H1 (cell line): ENCODE results near the gene C17orf113. TPM values are rescaled to one million over a fixed set of nuclear protein-coding genes. Genes with fewer than 3 reads are reported as not detected.
"Not testable (repeated sequence)": the region's sequence is repeated elsewhere in the genome, so short reads cannot be mapped to it uniquely, and the experiment has no call there.

ENCODE experiments used
- CTCF ChIA-PET: fragments of 300-600 bp; sonication (Branson Sonifier 250); formaldehyde crosslinking; loops from one replicate; lab custom pipeline; 2021; ENCODE audit not compliant: partially characterized antibody; lab: Charles Lee
- POLR2A ChIA-PET: fragments of 300-600 bp; sonication (Branson Sonifier 250); formaldehyde crosslinking; loops from one replicate; lab custom pipeline; 2021; ENCODE audit warnings: inconsistent platforms; ENCODE audit not compliant: partially characterized antibody; lab: Charles Lee
- DNase-seq, 2 experiments: peaks; one replicate each; pipeline versions ENCODE4 v3.0.0 to v3.0.0-alpha.2; 2010 to 2022; ENCODE audit warnings: low spot score in 2 of 2, low read depth in 1 of 2, mixed read lengths in 1 of 2
- FAIRE-seq: peaks from 2 replicates; lab custom pipeline; 2011; peaks lifted over from hg19 to GRCh38; lab: Jason Lieb, UNC
- H2AFZ ChIP-seq: 2 replicates; pipeline ENCODE4 v1.8.1; 2012; ENCODE audit warnings: low read length, inconsistent platforms
- H2AK5ac ChIP-seq: 2 replicates; pipeline ENCODE4 v1.6.1; 2013; ENCODE audit warnings: low read depth, low read length
- H2BK120ac ChIP-seq: replicated peaks from 2 replicates; pipeline ENCODE3; 2013; ENCODE audit warnings: low read depth, low read length, inconsistent platforms
- H2BK12ac ChIP-seq: 2 replicates; pipeline ENCODE4 v1.6.1; 2013; ENCODE audit warnings: low read depth, low read length
- H2BK15ac ChIP-seq: 2 replicates; pipeline ENCODE4 v1.6.1; 2013; ENCODE audit warnings: low read length
- H2BK20ac ChIP-seq: 2 replicates; pipeline ENCODE4 v1.6.1; 2013; ENCODE audit warnings: low read length
- H2BK5ac ChIP-seq: 2 replicates; pipeline ENCODE4 v1.6.1; 2013; ENCODE audit warnings: low read depth, low read length
- H3K14ac ChIP-seq: 2 replicates; pipeline ENCODE4 v1.6.1; 2013; ENCODE audit warnings: inconsistent platforms; ENCODE audit not compliant: insufficient read length
- H3K18ac ChIP-seq: 2 replicates; pipeline ENCODE4 v1.6.1; 2013; ENCODE audit warnings: low read length; ENCODE audit errors: extremely low read depth
- H3K23ac ChIP-seq: 2 replicates; pipeline ENCODE4 v1.6.1; 2013; ENCODE audit warnings: inconsistent platforms; ENCODE audit not compliant: insufficient read length
- H3K23me2 ChIP-seq: 2 replicates; pipeline ENCODE4 v1.6.1; 2013; ENCODE audit warnings: low read depth, low read length
- H3K27ac ChIP-seq: 2 replicates; pipeline ENCODE4 v1.6.1; 2011; ENCODE audit warnings: low read depth, low read length, inconsistent platforms
- H3K27me3 ChIP-seq, 4 experiments: replicated peaks in 1 of 4; 1 replicate in 1 of 4; 2 replicates in 3 of 4; pipeline versions ENCODE4 v1.6.1 to v1.8.1; 2011 to 2013; ENCODE audit warnings: low read length in 3 of 4, mild to moderate bottlenecking in 3 of 4, inconsistent platforms in 2 of 4, mixed read lengths in 2 of 4, moderate library complexity in 1 of 4; ENCODE audit not compliant: control insufficient read depth in 3 of 4, insufficient read depth in 3 of 4; ENCODE audit errors: extremely low read depth in 1 of 4
- H3K36me3 ChIP-seq, 4 experiments: 2 replicates each; pipeline versions ENCODE4 v1.6.1 to v1.8.1; 2011 to 2013; ENCODE audit warnings: mild to moderate bottlenecking in 4 of 4, low read length in 3 of 4, moderate library complexity in 2 of 4, control low read depth in 1 of 4, inconsistent platforms in 1 of 4; ENCODE audit not compliant: insufficient read depth in 4 of 4, control insufficient read depth in 2 of 4
- H3K4ac ChIP-seq: replicated peaks from 2 replicates; pipeline ENCODE3; 2013; ENCODE audit warnings: low read length, low read depth, mixed read lengths, inconsistent platforms; ENCODE audit not compliant: insufficient read length
- H3K4me1 ChIP-seq, 4 experiments: replicated peaks in 1 of 4; 1 replicate in 1 of 4; 2 replicates in 3 of 4; pipeline versions ENCODE4 v1.6.1 to v1.8.1; 2011 to 2013; ENCODE audit warnings: low read length in 3 of 4, inconsistent platforms in 2 of 4, mixed read lengths in 1 of 4; ENCODE audit not compliant: insufficient read depth in 4 of 4, control insufficient read depth in 3 of 4
- H3K4me2 ChIP-seq, 2 experiments: 2 replicates each; pipeline versions ENCODE4 v1.6.1 to v1.8.1; 2011 to 2013; ENCODE audit warnings: low read depth in 2 of 2, low read length in 2 of 2, control low read depth in 1 of 2, inconsistent platforms in 1 of 2, mild to moderate bottlenecking in 1 of 2; ENCODE audit not compliant: insufficient read depth in 1 of 2
- H3K4me3 ChIP-seq, 4 experiments: fragments of 200-600, 300-600 bp in 1 of 4; sonication (generic), shearing (Covaris generic), sonication (Bioruptor Twin) in 1 of 4; 2 replicates each; pipeline versions ENCODE4 v1.5.1 to v1.8.1; 2011 to 2016; ENCODE audit warnings: low read length in 4 of 4, low read depth in 3 of 4, control low read depth in 2 of 4, inconsistent platforms in 2 of 4, mild to moderate bottlenecking in 2 of 4, mixed read lengths in 1 of 4, moderate library complexity in 1 of 4; ENCODE audit not compliant: insufficient read depth in 2 of 4; ENCODE audit errors: extremely low read depth in 1 of 4
- H3K56ac ChIP-seq: replicated peaks from 2 replicates; pipeline ENCODE3; 2013; ENCODE audit warnings: low read depth, mild to moderate bottlenecking, mixed read lengths, low read length, inconsistent platforms; ENCODE audit not compliant: insufficient read length
- H3K79me1 ChIP-seq: 2 replicates; pipeline ENCODE4 v1.6.1; 2013; ENCODE audit warnings: low read depth, low read length, control low read depth
- H3K79me2 ChIP-seq, 2 experiments: 2 replicates each; pipeline versions ENCODE4 v1.6.1 to v1.8.1; 2012 to 2013; ENCODE audit warnings: low read length in 2 of 2, mild to moderate bottlenecking in 2 of 2, inconsistent platforms in 1 of 2; ENCODE audit not compliant: insufficient read depth in 2 of 2, control insufficient read depth in 1 of 2
- H3K9ac ChIP-seq, 4 experiments: replicated peaks in 1 of 4; 1 replicate in 1 of 4; 2 replicates in 3 of 4; pipeline versions ENCODE4 v1.6.1 to v1.8.1; 2011 to 2013; ENCODE audit warnings: low read depth in 3 of 4, low read length in 3 of 4, control low read depth in 2 of 4, mild to moderate bottlenecking in 2 of 4, moderate library complexity in 2 of 4, inconsistent platforms in 1 of 4; ENCODE audit errors: extremely low read depth in 1 of 4
- H3K9me3 ChIP-seq, 2 experiments: 2 replicates each; pipeline versions ENCODE4 v1.6.1 to v1.8.1; 2012 to 2013; ENCODE audit warnings: mild to moderate bottlenecking in 2 of 2, moderate library complexity in 2 of 2, control low read depth in 1 of 2, inconsistent platforms in 1 of 2, low read depth in 1 of 2, low read length in 1 of 2, mixed read lengths in 1 of 2; ENCODE audit not compliant: insufficient read depth in 2 of 2
- H4K20me1 ChIP-seq, 2 experiments: replicated peaks in 1 of 2; 2 replicates each; pipeline versions ENCODE3 to v1.8.1; 2011 to 2013; ENCODE audit warnings: inconsistent platforms in 2 of 2, low read length in 2 of 2, mild to moderate bottlenecking in 1 of 2; ENCODE audit not compliant: insufficient read depth in 2 of 2, control insufficient read depth in 1 of 2
- H4K5ac ChIP-seq: 2 replicates; pipeline ENCODE4 v1.6.1; 2013; ENCODE audit warnings: low read length, low read depth, mixed read lengths, inconsistent platforms; ENCODE audit not compliant: insufficient read length
- H4K8ac ChIP-seq: 2 replicates; pipeline ENCODE4 v1.8.0; 2013; ENCODE audit warnings: mild to moderate bottlenecking, moderate library complexity, low read length, inconsistent platforms; ENCODE audit not compliant: insufficient read depth; ENCODE audit errors: extremely low read depth
- H4K91ac ChIP-seq: replicated peaks from 2 replicates; pipeline ENCODE3; 2013; ENCODE audit warnings: low read length, mixed read lengths, inconsistent platforms; ENCODE audit not compliant: insufficient read length
- WGBS, 2 experiments: shearing (Covaris generic) in 1 of 2; methylation state at CpG; one replicate each; pipeline versions ENCODE4 v1.1.6 to v1.1.7; 2013 to 2015; ENCODE audit warnings: low lambda C conversion rate in 2 of 2, mixed read lengths in 2 of 2, inconsistent platforms in 1 of 2, low coverage in 1 of 2, missing lambda C conversion rate in 1 of 2; ENCODE audit not compliant: insufficient replicate concordance in 2 of 2, insufficient coverage in 1 of 2, insufficient read length in 1 of 2; ENCODE audit errors: extremely low coverage in 1 of 2, missing lambda C conversion rate in 1 of 2; 5-methylcytosine and 5-hydroxymethylcytosine counted together
- polyA plus RNA-seq, 7 experiments: library from polyadenylated mRNA; depleted of rRNA in 3 of 7; stranded (reverse) in 5 of 7; unstranded in 2 of 7; fragments of >200 nt in 5 of 7; fragments of 200-250 nt in 2 of 7; gene quantifications; 1 replicate in 5 of 7; 2 replicates in 1 of 7; 4 replicates in 1 of 7; pipeline versions ENCODE4 v1.2.1 to v1.2.3, GENCODE V29; 2011 to 2013; ENCODE audit warnings: missing spikeins in 2 of 7, mixed read lengths in 2 of 7
- total RNA-seq: library from RNA; stranded (reverse); fragmentation: NEBNext Ultra II Directional; extraction: Animal tissue kit (Norgen Biotek cat#: 25700); gene quantifications from 2 replicates; pipeline ENCODE4 v1.2.1, GENCODE V29; 2021

The C17orf113 gene
- total and polyA plus RNA-seq, 2 of the 8 experiments (the other 6 are each of a cell fraction or from before 2014, with no cell fraction given), result 1.0 to 1.4 TPM

DNA sequence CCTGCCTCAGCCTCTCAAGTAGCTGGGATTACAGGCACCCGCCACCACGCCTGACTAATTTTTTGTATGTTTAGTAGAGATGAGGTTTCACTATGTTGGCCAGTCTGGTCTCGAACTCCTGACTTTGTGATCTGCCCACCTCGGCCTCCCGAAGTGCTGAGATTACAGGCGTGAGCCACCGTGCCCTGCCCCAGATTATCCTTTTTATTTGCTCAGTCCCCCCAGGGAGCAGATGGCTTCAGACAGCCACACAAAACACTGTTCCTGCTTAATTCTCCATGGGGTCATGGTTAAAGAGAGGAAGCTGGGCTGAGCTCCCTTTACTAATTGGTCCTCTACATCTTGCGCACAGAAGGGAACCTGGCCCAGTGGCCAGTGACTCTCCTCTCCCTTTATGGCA lies 29.6 kb downstream of the C17orf113 start:
- H4K20me1 ChIP-seq, H3K27me3 ChIP-seq, H4K8ac ChIP-seq, H3K9ac ChIP-seq, H3K18ac ChIP-seq, H3K27ac ChIP-seq, H2BK5ac ChIP-seq, H2BK120ac ChIP-seq, H2BK15ac ChIP-seq, H3K23ac ChIP-seq, H4K91ac ChIP-seq, H3K9me3 ChIP-seq, H3K4ac ChIP-seq, H2BK12ac ChIP-seq, FAIRE-seq, H2BK20ac ChIP-seq, H2AFZ ChIP-seq, H4K5ac ChIP-seq, H3K4me1 ChIP-seq, H3K14ac ChIP-seq, H3K56ac ChIP-seq, H3K79me1 ChIP-seq, DNase-seq, H2AK5ac ChIP-seq: not testable (repeated sequence)
- Histone ChIP-seq H3K36me3 (peaks cover 13 to 30% (median 15%) of the 10 kb centered on the region in 4 experiments; a peak in 6 of 8 replicates), H3K79me2 (peaks cover 16 to 27% of the 10 kb centered on the region in 2 experiments), H3K23me2 (peaks cover 19% of the 10 kb centered on the region), H3K4me2 (peak overlapping the region; percentile 65 to 77; a peak in 3 of 4 replicates), H3K4me3 (peak overlapping the region; percentile 84 to 99 (median 89); a peak in 6 of 8 replicates)
- ChIA-PET CTCF (interaction anchor here (0.6 to 38.8 kb wide), 16 partner anchors 7 to 234 kb away, joined by 3 to 1084 read pairs (median 4); partner anchors contain the start of genes DHX58, HSPB9, KAT2A and ZNF385C), POLR2A (interaction anchor here (0.6 to 6.2 kb wide), 13 partner anchors 10 to 411 kb away, joined by 3 to 67 read pairs (median 4); partner anchors contain the start of genes CNP, DHX58, HAP1 and HSPB9)
- WGBS, 2 experiments, result 94% methylated on average over 8 of the region's 8 CpGs; no CpG with 5 or more reads in 1 of the 2 experiments
